A549 (cell line): Measurements from ENCODE around the gene DUSP28.

Experiments used
- BHLHE40 ChIP-seq: IDR thresholded peaks from 2 replicates; pipeline ENCODE4 v1.6.1; 2012; ENCODE audit warnings: low read depth, low read length, inconsistent platforms
- EHMT2 ChIP-seq: fragments of 200-600 bp; sonication (generic); IDR thresholded peaks from 2 replicates; pipeline ENCODE4 v1.6.1; 2016; ENCODE audit warnings: antibody characterized with exemption, low read depth, mild to moderate bottlenecking, moderate library complexity
- EP300 ChIP-seq, 2 experiments: fragments of >200 bp; sonication (Bioruptor Twin); formaldehyde crosslinking; IDR thresholded peaks; 2 replicates in 1 of 2; 3 replicates in 1 of 2; pipeline ENCODE4 v1.6.1; 2016 to 2017
- FOSL2 ChIP-seq, 2 experiments: fragments of 450-650 bp in 1 of 2; fragments of >200 bp in 1 of 2; sonication (Bioruptor Twin) in 1 of 2; formaldehyde crosslinking; IDR thresholded peaks; 2 replicates each; pipeline versions ENCODE4 v1.5.0 to v1.6.1; 2016 to 2020; ENCODE audit warnings: mild to moderate bottlenecking in 1 of 2, moderate library complexity in 1 of 2
- MAX ChIP-seq: IDR thresholded peaks from 2 replicates; pipeline ENCODE4 v1.6.1; 2012
- MAZ ChIP-seq: fragments of 150-350 bp; IDR thresholded peaks from 2 replicates; pipeline ENCODE4 v1.6.1; 2014; ENCODE audit warnings: antibody characterized with exemption, low read depth, low read length, borderline replicate concordance
- RCOR1 ChIP-seq: fragments of 150-350 bp; IDR thresholded peaks from 2 replicates; pipeline ENCODE4 v1.6.1; 2014; ENCODE audit warnings: antibody characterized with exemption, low read length, low read depth
- SREBF2 ChIP-seq: fragments of 450-650 bp; IDR thresholded peaks from 2 replicates; pipeline ENCODE4 v1.6.1; 2014; ENCODE audit warnings: mild to moderate bottlenecking, moderate library complexity
- ZSCAN20 ChIP-seq: fragments of 250-450 bp; sonication (Bioruptor Pico); IDR thresholded peaks from 2 replicates; pipeline ENCODE4 v1.8.0; 2022; ENCODE audit warnings: mild to moderate bottlenecking, moderate library complexity
- TF ChIP-seq, protein P1 (sequence below): fragments of >200 bp; sonication (Bioruptor Twin); formaldehyde crosslinking; IDR thresholded peaks from 3 replicates; pipeline ENCODE4 v1.5.1; 2016
- TF ChIP-seq, protein P2 (sequence below): fragments of 200-600 bp; sonication (generic); IDR thresholded peaks from 2 replicates; pipeline ENCODE4 v1.6.1; 2016; ENCODE audit warnings: antibody characterized with exemption, mild to moderate bottlenecking, moderate library complexity

- TF ChIP-seq, protein P1, sequence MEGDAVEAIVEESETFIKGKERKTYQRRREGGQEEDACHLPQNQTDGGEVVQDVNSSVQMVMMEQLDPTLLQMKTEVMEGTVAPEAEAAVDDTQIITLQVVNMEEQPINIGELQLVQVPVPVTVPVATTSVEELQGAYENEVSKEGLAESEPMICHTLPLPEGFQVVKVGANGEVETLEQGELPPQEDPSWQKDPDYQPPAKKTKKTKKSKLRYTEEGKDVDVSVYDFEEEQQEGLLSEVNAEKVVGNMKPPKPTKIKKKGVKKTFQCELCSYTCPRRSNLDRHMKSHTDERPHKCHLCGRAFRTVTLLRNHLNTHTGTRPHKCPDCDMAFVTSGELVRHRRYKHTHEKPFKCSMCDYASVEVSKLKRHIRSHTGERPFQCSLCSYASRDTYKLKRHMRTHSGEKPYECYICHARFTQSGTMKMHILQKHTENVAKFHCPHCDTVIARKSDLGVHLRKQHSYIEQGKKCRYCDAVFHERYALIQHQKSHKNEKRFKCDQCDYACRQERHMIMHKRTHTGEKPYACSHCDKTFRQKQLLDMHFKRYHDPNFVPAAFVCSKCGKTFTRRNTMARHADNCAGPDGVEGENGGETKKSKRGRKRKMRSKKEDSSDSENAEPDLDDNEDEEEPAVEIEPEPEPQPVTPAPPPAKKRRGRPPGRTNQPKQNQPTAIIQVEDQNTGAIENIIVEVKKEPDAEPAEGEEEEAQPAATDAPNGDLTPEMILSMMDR = no peak
- no peak for TF ChIP-seq FOSL2 (IDR thresholded peaks at IDR 0.05)
- no peak for TF ChIP-seq FOSL2 (CRISPR knock-in tag; IDR thresholded peaks at IDR 0.05)
- no peak for TF ChIP-seq ZSCAN20 (CRISPR knock-in tag)
- no peak for TF ChIP-seq EHMT2
- TF ChIP-seq BHLHE40 = no peak
- TF ChIP-seq MAZ = no peak
- TF ChIP-seq MAX = no peak
- TF ChIP-seq, protein P2, sequence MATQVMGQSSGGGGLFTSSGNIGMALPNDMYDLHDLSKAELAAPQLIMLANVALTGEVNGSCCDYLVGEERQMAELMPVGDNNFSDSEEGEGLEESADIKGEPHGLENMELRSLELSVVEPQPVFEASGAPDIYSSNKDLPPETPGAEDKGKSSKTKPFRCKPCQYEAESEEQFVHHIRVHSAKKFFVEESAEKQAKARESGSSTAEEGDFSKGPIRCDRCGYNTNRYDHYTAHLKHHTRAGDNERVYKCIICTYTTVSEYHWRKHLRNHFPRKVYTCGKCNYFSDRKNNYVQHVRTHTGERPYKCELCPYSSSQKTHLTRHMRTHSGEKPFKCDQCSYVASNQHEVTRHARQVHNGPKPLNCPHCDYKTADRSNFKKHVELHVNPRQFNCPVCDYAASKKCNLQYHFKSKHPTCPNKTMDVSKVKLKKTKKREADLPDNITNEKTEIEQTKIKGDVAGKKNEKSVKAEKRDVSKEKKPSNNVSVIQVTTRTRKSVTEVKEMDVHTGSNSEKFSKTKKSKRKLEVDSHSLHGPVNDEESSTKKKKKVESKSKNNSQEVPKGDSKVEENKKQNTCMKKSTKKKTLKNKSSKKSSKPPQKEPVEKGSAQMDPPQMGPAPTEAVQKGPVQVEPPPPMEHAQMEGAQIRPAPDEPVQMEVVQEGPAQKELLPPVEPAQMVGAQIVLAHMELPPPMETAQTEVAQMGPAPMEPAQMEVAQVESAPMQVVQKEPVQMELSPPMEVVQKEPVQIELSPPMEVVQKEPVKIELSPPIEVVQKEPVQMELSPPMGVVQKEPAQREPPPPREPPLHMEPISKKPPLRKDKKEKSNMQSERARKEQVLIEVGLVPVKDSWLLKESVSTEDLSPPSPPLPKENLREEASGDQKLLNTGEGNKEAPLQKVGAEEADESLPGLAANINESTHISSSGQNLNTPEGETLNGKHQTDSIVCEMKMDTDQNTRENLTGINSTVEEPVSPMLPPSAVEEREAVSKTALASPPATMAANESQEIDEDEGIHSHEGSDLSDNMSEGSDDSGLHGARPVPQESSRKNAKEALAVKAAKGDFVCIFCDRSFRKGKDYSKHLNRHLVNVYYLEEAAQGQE = no peak
- no peak for TF ChIP-seq SREBF2
- no peak for TF ChIP-seq EP300 (IDR thresholded peaks at IDR 0.05)
- no peak for TF ChIP-seq RCOR1
Observed at GRCh38 chr2:240530181-240530580, 30.0 kb upstream of the DUSP28 start.
